ENCODE results near the gene TNPO2. TPM values are rescaled to one million over a fixed set of nuclear protein-coding genes. Genes with fewer than 3 reads are reported as not detected.

TNPO2 gene
- polyA plus RNA-seq, 1 experiment = 47.3 TPM

DNA sequence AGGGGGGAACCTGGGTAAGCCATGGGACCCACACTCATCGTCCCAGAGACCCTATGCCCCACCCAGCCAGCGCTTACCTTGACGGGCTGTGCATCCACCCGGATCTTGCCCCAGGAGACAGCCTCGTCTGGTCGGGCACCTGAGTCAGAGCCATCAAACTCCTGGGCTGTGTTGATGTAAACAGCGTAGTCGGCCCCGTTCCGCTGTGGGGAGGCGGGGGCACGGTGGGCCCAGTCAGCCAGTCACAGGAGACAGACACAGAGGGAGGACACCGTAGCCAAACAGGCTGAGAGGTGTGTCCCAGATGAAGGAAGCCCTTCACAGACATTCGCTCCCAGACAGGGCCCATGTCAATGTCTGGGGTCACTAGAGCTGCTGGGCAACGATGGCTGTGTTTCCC is 47.8 kb downstream of the TNPO2 start:
- TF ChIP-seq, protein P1, sequence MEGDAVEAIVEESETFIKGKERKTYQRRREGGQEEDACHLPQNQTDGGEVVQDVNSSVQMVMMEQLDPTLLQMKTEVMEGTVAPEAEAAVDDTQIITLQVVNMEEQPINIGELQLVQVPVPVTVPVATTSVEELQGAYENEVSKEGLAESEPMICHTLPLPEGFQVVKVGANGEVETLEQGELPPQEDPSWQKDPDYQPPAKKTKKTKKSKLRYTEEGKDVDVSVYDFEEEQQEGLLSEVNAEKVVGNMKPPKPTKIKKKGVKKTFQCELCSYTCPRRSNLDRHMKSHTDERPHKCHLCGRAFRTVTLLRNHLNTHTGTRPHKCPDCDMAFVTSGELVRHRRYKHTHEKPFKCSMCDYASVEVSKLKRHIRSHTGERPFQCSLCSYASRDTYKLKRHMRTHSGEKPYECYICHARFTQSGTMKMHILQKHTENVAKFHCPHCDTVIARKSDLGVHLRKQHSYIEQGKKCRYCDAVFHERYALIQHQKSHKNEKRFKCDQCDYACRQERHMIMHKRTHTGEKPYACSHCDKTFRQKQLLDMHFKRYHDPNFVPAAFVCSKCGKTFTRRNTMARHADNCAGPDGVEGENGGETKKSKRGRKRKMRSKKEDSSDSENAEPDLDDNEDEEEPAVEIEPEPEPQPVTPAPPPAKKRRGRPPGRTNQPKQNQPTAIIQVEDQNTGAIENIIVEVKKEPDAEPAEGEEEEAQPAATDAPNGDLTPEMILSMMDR (IDR thresholded peaks at IDR 0.05; ENCODE audit: low read depth, low read length) = no peak
- POLR2A ChIA-PET = no interaction called here
- CTCF ChIA-PET = interaction anchor here (1.0 to 3.2 kb wide), 4 partner anchors 11 to 171 kb away, joined by 4 to 20 read pairs (median 8); no protein-coding TSS in a partner anchor
- H3K27ac ChIP-seq (ENCODE audit: low read depth, low read length) = no peak overlapping the region
- H3K9me3 ChIP-seq (ENCODE audit: control insufficient read depth, insufficient read depth, low read length) = no peaks in the 10 kb centered on the region; the same call in 1 of the 2 replicates
- H3K27me3 ChIP-seq (ENCODE audit: control insufficient read depth, insufficient read depth, low read length) = no peaks in the 10 kb centered on the region
- DNase-seq (ENCODE audit: low read depth, low spot score) = no peak
- H3K4me3 ChIP-seq (ENCODE audit: low read depth, low read length) = no peak overlapping the region

DNA sequence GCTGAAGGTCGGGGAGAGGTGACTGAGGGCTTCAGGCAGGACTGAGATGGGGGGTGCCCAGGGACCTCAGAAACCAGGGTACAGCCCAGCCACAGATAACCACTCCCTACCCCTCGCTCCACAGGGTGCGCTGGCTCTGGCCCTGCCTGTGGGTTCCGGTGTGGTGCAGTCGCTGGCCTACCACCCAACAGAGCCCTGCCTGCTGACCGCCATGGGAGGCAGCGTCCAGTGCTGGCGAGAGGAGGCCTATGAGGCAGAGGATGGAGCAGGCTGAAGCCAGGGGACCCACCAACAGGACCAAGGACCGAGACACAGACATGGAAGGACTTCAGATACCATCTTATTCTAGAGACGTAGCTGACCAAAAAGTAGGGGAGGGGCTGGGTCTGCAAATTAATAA is 48.3 kb downstream of the TNPO2 start:
- ChIA-PET POLR2A (no interaction called here), CTCF (interaction anchor here (3.2 kb wide), 1 partner anchor 172 kb away, joined by 20 read pairs; no protein-coding TSS in a partner anchor)

DNA sequence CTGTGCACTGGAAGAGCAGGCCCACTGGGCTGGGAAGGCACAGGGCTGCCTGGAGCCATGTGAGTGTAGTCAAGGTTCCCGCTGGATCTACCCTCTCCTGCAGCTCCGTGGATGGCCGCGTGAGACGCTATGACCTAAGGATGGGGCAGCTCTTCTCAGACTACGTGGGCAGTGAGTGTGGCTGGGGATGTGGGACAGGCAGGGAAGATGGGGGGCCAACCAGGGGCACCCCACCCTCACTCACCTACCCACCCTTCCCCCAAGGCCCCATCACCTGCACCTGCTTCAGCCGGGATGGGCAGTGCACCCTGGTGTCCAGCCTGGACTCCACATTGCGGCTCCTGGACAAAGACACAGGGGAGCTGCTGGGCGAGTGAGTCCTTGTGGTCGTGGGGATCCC is 51.0 kb downstream of the TNPO2 start:
- TF ChIP-seq, protein P1 (IDR thresholded peaks at IDR 0.05; ENCODE audit: low read depth, low read length) = no peak
- no peak overlapping the region for H3K27ac ChIP-seq (ENCODE audit: low read depth, low read length)
- ChIA-PET POLR2A (interaction anchor here (1.7 kb wide), 1 partner anchor 8 kb away, joined by 5 read pairs; no protein-coding TSS in a partner anchor), CTCF (interaction anchor here (0.5 to 4.3 kb wide), 16 partner anchors 9 to 749 kb away, joined by 3 to 28 read pairs (median 5); partner anchors contain the start of gene DHPS)
- H3K27me3 ChIP-seq (ENCODE audit: control insufficient read depth, insufficient read depth, low read length) = no peaks in the 10 kb centered on the region
- H3K9me3 ChIP-seq (ENCODE audit: control insufficient read depth, insufficient read depth, low read length) = no peaks in the 10 kb centered on the region; the same call in 1 of the 2 replicates
- H3K4me3 ChIP-seq (ENCODE audit: low read depth, low read length) = no peak overlapping the region
- no peak for DNase-seq (ENCODE audit: low read depth, low spot score)

More for the DNA sequence above, 48.3 kb downstream of the TNPO2 start:
- H3K9me3 ChIP-seq (ENCODE audit: control insufficient read depth, insufficient read depth, low read length) = no peaks in the 10 kb centered on the region; the same call in 1 of the 2 replicates
- no peak overlapping the region for H3K27ac ChIP-seq (ENCODE audit: low read depth, low read length)
- H3K4me3 ChIP-seq (ENCODE audit: low read depth, low read length) = no peak overlapping the region
- no peak for DNase-seq (ENCODE audit: low read depth, low spot score)
- H3K27me3 ChIP-seq (ENCODE audit: control insufficient read depth, insufficient read depth, low read length) = no peaks in the 10 kb centered on the region
- TF ChIP-seq, protein P1 (IDR thresholded peaks at IDR 0.05; ENCODE audit: low read depth, low read length) = no peak

DNA sequence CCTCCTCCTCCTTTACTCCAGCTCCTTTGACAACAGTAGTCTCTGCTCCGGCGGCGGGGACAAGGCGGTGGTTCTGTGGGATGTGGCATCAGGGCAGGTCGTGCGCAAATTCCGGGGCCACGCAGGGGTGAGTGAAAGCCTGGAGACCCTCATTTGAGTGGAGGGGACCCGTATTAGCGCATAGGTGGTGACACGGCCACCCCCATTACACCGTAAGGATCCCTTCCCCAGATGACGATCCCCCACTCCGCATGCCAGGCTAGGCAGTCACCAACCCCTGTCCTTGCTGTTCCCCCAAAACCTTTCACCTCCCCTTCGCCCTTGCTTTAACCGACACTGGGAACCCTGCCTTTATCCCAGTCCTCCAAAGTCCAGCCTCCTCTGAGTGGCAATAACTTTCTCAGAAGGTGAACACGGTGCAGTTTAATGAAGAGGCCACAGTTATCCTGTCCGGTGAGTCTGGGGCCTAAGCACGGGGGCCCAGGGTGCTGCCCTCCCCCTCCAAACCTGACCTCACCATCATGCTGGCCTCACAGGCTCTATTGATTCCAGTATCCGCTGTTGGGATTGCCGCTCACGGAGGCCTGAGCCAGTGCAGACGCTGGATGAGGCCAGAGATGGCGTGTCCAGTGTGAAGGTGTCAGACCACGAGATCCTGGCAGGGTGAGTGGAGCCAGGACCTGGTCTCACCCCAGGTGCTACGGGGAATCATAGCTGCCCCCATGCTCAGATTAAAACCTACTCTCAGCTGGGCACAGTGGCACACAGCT is 53.4 kb downstream of the TNPO2 start:
- peak overlapping the region; percentile 94 for H3K4me3 ChIP-seq (ENCODE audit: low read depth, low read length)
- DNase-seq (ENCODE audit: low read depth, low spot score) = no peak
- peak overlapping the region; percentile 98 for H3K27ac ChIP-seq (ENCODE audit: low read depth, low read length)
- ChIA-PET CTCF (interaction anchor here (0.6 to 4.3 kb wide), 3 partner anchors 15 to 581 kb away, joined by 3 to 28 read pairs (median 3); no protein-coding TSS in a partner anchor), POLR2A (no interaction called here)
- H3K9me3 ChIP-seq (ENCODE audit: control insufficient read depth, insufficient read depth, low read length) = no peaks in the 10 kb centered on the region; the same call in 1 of the 2 replicates
- H3K27me3 ChIP-seq (ENCODE audit: control insufficient read depth, insufficient read depth, low read length) = no peaks in the 10 kb centered on the region
- TF ChIP-seq, protein P1 (IDR thresholded peaks at IDR 0.05; ENCODE audit: low read depth, low read length) = no peak

Data from AG04450 (cell line).